K562 (cell line): Measurements from ENCODE around the gene SHISA8. TPM values are rescaled to one million over a fixed set of nuclear protein-coding genes. Genes with fewer than 3 reads are reported as not detected.

Source experiments
- ATAC-seq: fragments of 200-7000 bp; cut with Tn5 transposase; 3 replicates; pipeline ENCODE4 v1.9.1; 2020; ENCODE audit warnings: moderate library complexity
- BruUV-seq: library from RNA; stranded (reverse); fragments of 400-500 nt; replicated peaks from 2 replicates; lab custom pipeline; 2021; lab: Mats Ljungman, UMichigan
- CTCF ChIA-PET: fragments of 300-600 bp; formaldehyde crosslinking; extraction: SDS; loops from one replicate; lab custom pipeline; 2021; ENCODE audit warnings: low intra/inter-chr PET ratio; lab: Yijun Ruan, JAX
- POLR2A ChIA-PET: fragments of 300-600, 350-650 bp; sonication (Branson Sonifier 250); formaldehyde crosslinking; extraction: SDS; loops from one replicate; lab custom pipeline; 2021; ENCODE audit warnings: antibody characterized with exemption, inconsistent platforms; lab: Yijun Ruan, JAX
- DNase-seq, 4 experiments: peaks; one replicate each; pipeline versions ENCODE4 v3.0.0 to v3.0.0-alpha.2; 2011 to 2018; ENCODE audit warnings: low spot score in 3 of 4, mixed read lengths in 3 of 4; ENCODE audit errors: extremely low read depth in 1 of 4
- FAIRE-seq: peaks from 2 replicates; lab custom pipeline; 2011; peaks lifted over from hg19 to GRCh38; lab: Jason Lieb, UNC
- H2AFZ ChIP-seq: 2 replicates; pipeline ENCODE4 v1.6.0; 2011; ENCODE audit warnings: low read depth, low read length, control low read depth, inconsistent platforms
- H3K27ac ChIP-seq: fragments of 200-600 bp; 3 replicates; pipeline ENCODE4 v1.8.0; 2011; ENCODE audit warnings: low read depth, mild to moderate bottlenecking, control low read depth, inconsistent platforms, low read length, moderate library complexity, mixed read lengths; ENCODE audit errors: extremely low read depth
- H3K27me3 ChIP-seq, 2 experiments: fragments of 300-600 bp in 1 of 2; 2 replicates in 1 of 2; 3 replicates in 1 of 2; pipeline versions ENCODE4 v1.6.0 to v1.8.0; 2011; ENCODE audit warnings: inconsistent platforms in 2 of 2, low read length in 2 of 2, mild to moderate bottlenecking in 1 of 2, mixed read lengths in 1 of 2, moderate library complexity in 1 of 2; ENCODE audit not compliant: control insufficient read depth in 2 of 2, insufficient read depth in 2 of 2
- H3K36me3 ChIP-seq: fragments of 300-600 bp; 3 replicates; pipeline ENCODE4 v1.8.0; 2011; ENCODE audit warnings: mild to moderate bottlenecking, low read length, inconsistent platforms; ENCODE audit not compliant: control insufficient read depth, insufficient read depth
- H3K4me1 ChIP-seq, 2 experiments: fragments of 200-600 bp in 1 of 2; replicated peaks in 1 of 2; 2 replicates in 1 of 2; 3 replicates in 1 of 2; pipeline versions ENCODE4 v1.5.1 to v1.8.0; 2011; ENCODE audit warnings: inconsistent platforms in 2 of 2, low read length in 2 of 2, mild to moderate bottlenecking in 1 of 2, mixed read lengths in 1 of 2, moderate library complexity in 1 of 2; ENCODE audit not compliant: control insufficient read depth in 2 of 2, insufficient read depth in 2 of 2
- H3K4me2 ChIP-seq: 2 replicates; pipeline ENCODE4 v1.6.1; 2011; ENCODE audit warnings: low read length, control low read depth, inconsistent platforms, mixed read lengths; ENCODE audit not compliant: insufficient read depth
- H3K4me3 ChIP-seq: fragments of 200-600 bp; sonication (generic), shearing (Covaris generic); 2 replicates; pipeline ENCODE4 v1.5.1; 2016; ENCODE audit warnings: control low read depth, inconsistent platforms
- H3K79me2 ChIP-seq: fragments of 200-600 bp; 3 replicates; pipeline ENCODE4 v1.8.0; 2011; ENCODE audit warnings: low read length, inconsistent platforms; ENCODE audit not compliant: control insufficient read depth, insufficient read depth
- H3K9ac ChIP-seq, 2 experiments: 2 replicates each; pipeline versions ENCODE4 v1.6.0 to v1.6.1; 2011; ENCODE audit warnings: low read depth in 2 of 2, low read length in 2 of 2, control low read depth in 1 of 2, inconsistent platforms in 1 of 2, mild to moderate bottlenecking in 1 of 2, mixed read lengths in 1 of 2; ENCODE audit not compliant: insufficient read depth in 1 of 2
- H3K9me1 ChIP-seq: one replicate; pipeline ENCODE4 v1.6.0; 2011; ENCODE audit warnings: inconsistent platforms, mild to moderate bottlenecking, low read length, moderate library complexity; ENCODE audit not compliant: control insufficient read depth, insufficient read depth
- H3K9me3 ChIP-seq: replicated peaks from 2 replicates; pipeline ENCODE4 v1.5.1; 2011; ENCODE audit warnings: low read depth, low read length, inconsistent platforms; ENCODE audit not compliant: control insufficient read depth, insufficient read depth
- H4K20me1 ChIP-seq: replicated peaks from 2 replicates; pipeline ENCODE4 v1.6.1; 2011; ENCODE audit warnings: low read length, inconsistent platforms, mixed read lengths; ENCODE audit not compliant: control insufficient read depth, insufficient read depth
- KAT2B ChIP-seq: IDR thresholded peaks from one replicate; pipeline ENCODE4 v1.6.1; 2012; ENCODE audit warnings: low read depth, mild to moderate bottlenecking, control low read depth, inconsistent platforms, low read length, moderate library complexity
- MAFG ChIP-seq: fragments of 450-650 bp; conservative IDR thresholded peaks from 2 replicates; pipeline ENCODE4 v1.6.1; 2016; ENCODE audit warnings: missing genetic modification characterization, missing compliant biosample characterization
- POLR2AphosphoS5 ChIP-seq: IDR thresholded peaks from 2 replicates; pipeline ENCODE4 v1.6.1; 2011; ENCODE audit warnings: mild to moderate bottlenecking, low read depth, low read length, moderate library complexity; ENCODE audit not compliant: control insufficient read depth, insufficient read depth
- POLR2G ChIP-seq: fragments of 200-400 bp; formaldehyde crosslinking; IDR thresholded peaks from 2 replicates; pipeline ENCODE4 v1.6.1; 2017; ENCODE audit warnings: low read depth, mild to moderate bottlenecking, antibody characterized with exemption, low read length, moderate library complexity
- RBFOX2 ChIP-seq: fragments of 200-400 bp; formaldehyde crosslinking; IDR thresholded peaks from 2 replicates; pipeline ENCODE4 v1.6.1; 2017; ENCODE audit warnings: low read depth, mild to moderate bottlenecking, low read length, moderate library complexity
- WGBS: fragments of 100-300 bp; shearing (Covaris generic); methylation state at CpG from one replicate; pipeline ENCODE4 v1.1.6; 2016; ENCODE audit warnings: low coverage, mixed read lengths; ENCODE audit not compliant: insufficient coverage; ENCODE audit errors: missing lambda C conversion rate; 5-methylcytosine and 5-hydroxymethylcytosine counted together
- in situ Hi-C: fragments of 300-500 bp; cut with MboI; formaldehyde crosslinking; loops from 4 replicates; pipeline ENCODE4 v1.15.0; 2018; ENCODE audit warnings: inconsistent platforms, mixed read lengths
- intact Hi-C: fragments of 100-400 bp; cut with micrococcal nuclease; formaldehyde crosslinking; loops from 2 replicates; pipeline ENCODE4 v1.14.2; 2022
- polyA plus RNA-seq, 8 experiments: library from polyadenylated mRNA; depleted of rRNA in 4 of 8; stranded (reverse) in 5 of 8; unstranded in 3 of 8; fragments of >200 nt; fragmentation: Nextera tagmentation in 2 of 8; fragmentation: Illumina TruSeq in 1 of 8; extraction: Ambion mirVana in 2 of 8; extraction: Trizol in 1 of 8; gene quantifications; 2 replicates each; pipeline versions ENCODE4 v1.2.1 to v1.2.3, GENCODE V29; 2011 to 2014; ENCODE audit warnings: inconsistent platforms in 1 of 8, missing spikeins in 1 of 8
- total RNA-seq, 7 experiments: library from RNA; depleted of rRNA in 6 of 7; stranded (reverse); fragments of >200 nt in 6 of 7; fragmentation: Illumina TruSeq in 2 of 7; extraction: Trizol in 2 of 7; gene quantifications; 2 replicates each; pipeline versions ENCODE4 v1.2.1 to v1.2.3, GENCODE V29; 2011 to 2021; ENCODE audit warnings: low replicate concordance in 1 of 7

The SHISA8 gene
- total and polyA plus RNA-seq, 9 of the 15 experiments (the other 6 are each of a cell fraction or from before 2014, with no cell fraction given): 0.07 to 3.3 (median 1.1) TPM; not detected in 4

GRCh38 chr22:41933411-41934177 lies 18.7 kb upstream of the SHISA8 start:
- H3K27ac ChIP-seq: no peak overlapping the region

GRCh38 chr22:41932353-41932752 lies 17.5 kb upstream of the SHISA8 start:
- in situ Hi-C loops: no loop called here
- Histone ChIP-seq H4K20me1 (no peaks in the 10 kb centered on the region), H3K27ac (no peak overlapping the region), H3K4me2 (no peak overlapping the region), H3K9me3 (no peaks in the 10 kb centered on the region), H3K36me3 (peaks cover 14% of the 10 kb centered on the region; the same call in 1 of the 3 replicates), H3K9ac (peak overlapping the region in 1 of 2 experiments; percentile 71; a peak in 2 of 4 replicates), H3K4me3 (no peak overlapping the region), H3K79me2 (no peaks in the 10 kb centered on the region), H3K27me3 (no peaks in the 10 kb centered on the region), H3K9me1 (peaks cover 3% of the 10 kb centered on the region)
- POLR2A ChIA-PET: interaction anchor here (0.6 kb wide), 1 partner anchor 226 kb away, joined by 3 read pairs; no protein-coding TSS in a partner anchor
- no peak for ATAC-seq
- intact Hi-C loops: no loop called here
- no TSS peak for BruUV-seq
- no peak for FAIRE-seq
- CTCF ChIA-PET: no interaction called here
- TF ChIP-seq KAT2B: no peak
- peak; percentile 70 for TF ChIP-seq POLR2G
- TF ChIP-seq POLR2AphosphoS5: no peak
- TF ChIP-seq RBFOX2: peak; percentile 34; the same call in 1 of the 2 replicates
- TF ChIP-seq, all 486 proteins: peak for 2
- DNase-seq: no peak
- no peak overlapping the region for H2AFZ ChIP-seq
- H3K4me1 ChIP-seq: peaks cover 6 to 61% of the 10 kb centered on the region in 2 experiments; a peak in 4 of 5 replicates
- WGBS: 100% methylated on average over 9 of the region's 12 CpGs

More at GRCh38 chr22:41933411-41934177, 18.7 kb upstream of the SHISA8 start:
- H3K4me3 ChIP-seq: no peak overlapping the region
- TF ChIP-seq MAFG (tag): no peak
- TF ChIP-seq RBFOX2: 0 out of 2 replicates have a peak, but pooled peaks have one; percentile 18
- peak; percentile 49 for TF ChIP-seq POLR2G
- peaks cover 3% of the 10 kb centered on the region for H3K9me1 ChIP-seq
- peaks cover 20% of the 10 kb centered on the region; the same call in 2 of the 3 replicates for H3K36me3 ChIP-seq
- no peak for ATAC-seq
- no peak overlapping the region for H3K4me2 ChIP-seq
- H2AFZ ChIP-seq: no peak overlapping the region
- H3K9ac ChIP-seq: no peak overlapping the region
- intact Hi-C loops (no loop called here), in situ Hi-C loops (no loop called here)
- H3K79me2 ChIP-seq: no peaks in the 10 kb centered on the region
- no peaks in the 10 kb centered on the region for H3K9me3 ChIP-seq
- WGBS: 94% methylated on average over 7 of the region's 16 CpGs
- CTCF ChIA-PET: no interaction called here
- H3K27me3 ChIP-seq: no peaks in the 10 kb centered on the region
- H3K4me1 ChIP-seq: peaks cover 2 to 50% of the 10 kb centered on the region in 2 experiments; a peak in 4 of 5 replicates
- no TSS peak for BruUV-seq
- no peaks in the 10 kb centered on the region for H4K20me1 ChIP-seq
- no peak for FAIRE-seq
- POLR2A ChIA-PET: interaction anchor here (1.5 kb wide), 1 partner anchor 8 kb away, joined by 5 read pairs; no protein-coding TSS in a partner anchor
- DNase-seq: no peak
